UCSD-AML1 (cell line): ENCODE measurements around the gene PLA2G6.
"Not testable (repeated sequence)": the region's sequence is repeated elsewhere in the genome, so short reads cannot be mapped to it uniquely, and the experiment has no call there.

Source experiments
- DNase-seq: peaks from one replicate; lab custom pipeline; 2025; ENCODE audit not compliant: unreplicated experiment; lab: John Stamatoyannopoulos, UW

The PLA2G6 gene

DNA sequence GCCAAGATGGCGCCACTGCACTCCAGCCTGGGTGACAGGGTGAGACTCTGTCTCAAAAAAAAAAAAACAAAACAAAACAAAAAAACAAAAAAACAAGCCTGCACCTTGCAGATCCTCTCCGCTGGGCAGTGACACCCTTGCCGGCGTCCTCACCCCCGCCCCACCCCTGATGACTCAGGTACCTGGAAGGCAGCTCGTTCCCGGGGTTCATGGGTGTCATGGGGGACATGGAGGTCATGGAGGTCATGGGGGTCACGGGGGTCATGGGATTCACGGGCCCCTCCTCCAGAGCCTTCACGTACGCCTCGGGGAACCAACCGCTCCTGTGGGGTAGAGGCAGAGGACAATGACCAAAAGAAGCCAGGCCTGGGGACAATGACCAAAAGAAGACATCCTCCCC lies 94.7 kb downstream of the PLA2G6 start:
- no peak for DNase-seq

- no peak for DNase-seq
Observed at GRCh38 chr22:38086001-38086845, 95.4 kb downstream of the PLA2G6 start.

GRCh38 chr22:38085501-38085900 lies 96.1 kb downstream of the PLA2G6 start:
- DNase-seq = no peak

- no peak for DNase-seq
Observed at GRCh38 chr22:38085056-38085455, 96.6 kb downstream of the PLA2G6 start.

DNA sequence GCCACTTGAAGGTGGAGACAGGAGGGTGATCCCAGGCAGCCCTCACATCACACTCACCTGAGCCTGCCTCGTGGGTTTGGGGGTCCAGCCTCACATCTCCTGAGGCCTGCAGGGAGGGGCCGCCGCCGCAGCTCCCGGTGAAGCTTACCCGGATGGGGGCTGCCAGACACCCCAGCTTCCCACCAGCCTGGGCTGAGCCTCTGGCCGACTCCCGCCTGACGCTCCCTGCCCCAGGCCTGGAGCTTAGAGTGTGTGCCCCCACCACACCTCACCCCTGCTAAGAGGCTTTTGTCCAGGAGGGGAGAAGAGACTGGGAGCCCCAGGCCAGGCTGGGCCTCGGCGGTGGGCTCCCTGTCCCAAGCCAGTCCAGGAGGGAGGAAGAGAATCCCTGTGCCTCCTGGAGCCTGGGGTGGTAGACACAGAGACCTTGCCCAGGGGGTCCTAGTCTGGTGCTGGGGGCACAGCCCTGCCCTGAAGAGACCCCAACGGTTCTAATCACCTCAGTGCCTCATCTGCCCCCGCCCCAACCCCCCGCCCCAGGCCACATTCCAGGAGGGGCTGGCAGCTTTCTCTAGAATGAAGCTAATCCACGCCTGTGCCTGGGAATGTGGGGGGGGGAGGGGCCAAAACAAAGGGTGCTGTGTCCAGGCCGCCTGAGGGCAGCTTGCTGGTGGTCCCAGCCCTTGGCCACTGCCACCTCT lies 97.5 kb downstream of the PLA2G6 start, which contains the start of gene SLC16A8:
SLC16A8 (minus strand) TSS at position 254 of the 701 bp plus-strand sequence. CDS start 1,311 bp downstream, outside the sequence.
- DNase-seq = no peak

GRCh38 chr22:38082986-38083710 lies 98.5 kb downstream of the PLA2G6 start:
- no peak for DNase-seq

GRCh38 chr22:38081941-38082828 lies 99.4 kb downstream of the PLA2G6 start:
- DNase-seq = no peak

DNA sequence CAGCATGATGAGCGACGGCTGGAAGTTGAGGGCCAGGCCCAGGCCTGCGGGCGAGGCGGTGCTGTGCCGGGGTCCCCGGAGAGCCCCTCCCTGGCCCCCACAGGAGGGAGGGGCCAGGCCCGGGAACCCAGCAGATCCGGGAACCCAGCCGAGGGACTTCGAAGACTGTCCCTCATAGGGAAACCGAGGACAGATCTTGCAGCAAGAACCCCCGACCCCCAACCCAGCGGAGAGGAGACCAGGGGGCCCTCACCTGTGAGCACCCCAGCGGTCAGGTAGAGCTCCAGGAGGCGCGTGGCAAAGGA lies 100.0 kb downstream of the PLA2G6 start:
- no peak for DNase-seq

DNA sequence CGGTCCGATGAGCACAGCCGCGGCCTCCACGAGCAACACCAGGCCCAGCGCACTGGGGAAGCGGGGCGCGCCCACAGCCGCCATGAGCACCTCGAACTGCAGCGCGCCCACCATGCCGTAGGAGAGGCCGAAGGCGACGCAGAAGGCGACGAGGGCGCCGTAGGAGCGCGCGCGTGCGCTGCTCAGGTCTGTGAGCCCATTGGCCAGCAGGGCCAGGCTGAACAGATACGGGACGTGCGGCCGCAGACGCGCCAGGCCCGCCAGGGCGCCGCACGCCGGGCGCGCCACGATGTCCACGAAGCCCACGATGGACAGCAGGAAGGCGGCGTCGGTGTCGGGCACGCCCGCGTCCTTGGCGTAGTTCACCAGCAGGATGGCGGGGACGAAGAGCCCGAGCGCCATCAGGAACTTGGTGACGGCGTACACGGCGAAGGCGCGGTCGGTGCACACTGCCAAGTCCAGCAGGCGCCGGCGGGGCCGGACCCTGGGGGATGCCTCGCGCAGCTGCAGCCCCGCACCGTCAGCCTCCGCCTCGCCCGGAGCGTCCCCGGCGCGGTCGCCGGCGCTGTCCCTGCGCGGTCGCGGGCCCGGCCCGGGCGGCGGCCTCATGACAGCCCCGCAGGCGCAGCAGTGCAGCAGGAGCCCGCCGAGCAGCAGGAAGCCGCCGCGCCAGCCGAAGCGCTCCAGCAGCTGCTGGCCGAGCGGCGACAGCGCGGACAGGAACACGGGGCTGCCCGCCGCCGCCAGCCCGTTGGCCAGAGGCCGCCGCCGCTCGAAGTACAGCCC lies 100.6 kb downstream of the PLA2G6 start:
- no peak for DNase-seq

DNA sequence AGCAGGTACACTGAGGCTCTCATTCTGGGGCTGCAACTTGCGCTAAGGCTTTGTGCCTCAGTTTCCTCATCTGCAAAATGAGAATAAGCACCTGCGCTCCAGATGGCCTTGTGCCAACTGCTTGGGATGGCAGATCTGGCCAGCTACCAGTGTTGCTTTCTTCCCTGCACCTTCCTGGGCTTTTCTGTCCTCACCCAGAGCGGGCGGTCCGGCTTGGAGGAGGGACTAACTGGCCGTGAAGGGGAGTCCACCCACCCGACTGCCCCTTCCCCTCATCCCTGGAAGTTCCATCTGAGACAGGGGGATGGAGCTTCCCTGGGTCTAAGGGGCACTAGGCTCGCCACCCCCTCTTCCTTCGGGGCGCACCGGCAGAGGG lies 101.2 kb downstream of the PLA2G6 start:
- DNase-seq = no peak

DNA sequence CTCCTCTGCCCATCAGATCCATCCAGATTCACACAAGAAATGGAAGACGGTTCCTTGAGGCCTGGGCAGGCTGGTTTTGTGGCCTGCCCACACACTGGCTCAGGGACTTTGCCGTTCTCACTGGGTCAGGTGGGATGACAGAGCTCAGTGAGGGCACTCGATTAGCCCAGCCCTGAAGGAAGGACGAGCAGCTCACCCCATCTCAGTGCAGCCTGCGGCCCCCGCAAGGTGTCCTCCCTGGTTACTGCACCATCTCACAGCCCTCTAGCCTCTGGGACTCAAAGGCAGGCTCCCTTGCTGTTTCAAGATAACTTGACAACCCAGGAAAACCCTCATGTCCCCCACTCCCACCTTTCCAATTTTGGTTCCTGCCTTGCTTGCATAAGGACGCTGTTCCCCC lies 101.8 kb downstream of the PLA2G6 start:
- no peak for DNase-seq

DNA sequence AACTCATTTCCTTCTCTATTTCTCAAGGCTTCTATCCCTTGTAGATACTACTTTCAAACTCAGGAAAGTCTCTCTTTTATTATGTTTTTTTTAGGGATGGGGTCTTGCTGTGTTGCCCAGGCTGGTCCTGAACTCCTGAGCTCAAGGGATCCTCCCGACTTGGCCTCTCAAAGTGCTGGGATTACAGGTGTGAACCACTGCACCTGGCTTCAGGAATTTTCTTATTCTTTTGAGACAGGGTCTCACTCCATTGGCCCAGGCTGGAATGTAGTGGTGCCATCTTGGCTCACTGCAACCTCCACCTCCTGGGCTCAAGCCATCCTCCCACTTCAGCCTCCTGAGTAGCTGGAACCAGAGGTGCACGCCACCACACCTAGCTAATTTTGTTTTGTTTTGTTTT lies 102.4 kb downstream of the PLA2G6 start:
- not testable (repeated sequence) for DNase-seq

GRCh38 chr22:38078046-38078840 lies 103.4 kb downstream of the PLA2G6 start:
- no peak for DNase-seq

GRCh38 chr22:38077595-38077994 lies 104.0 kb downstream of the PLA2G6 start:
- DNase-seq = no peak

DNA sequence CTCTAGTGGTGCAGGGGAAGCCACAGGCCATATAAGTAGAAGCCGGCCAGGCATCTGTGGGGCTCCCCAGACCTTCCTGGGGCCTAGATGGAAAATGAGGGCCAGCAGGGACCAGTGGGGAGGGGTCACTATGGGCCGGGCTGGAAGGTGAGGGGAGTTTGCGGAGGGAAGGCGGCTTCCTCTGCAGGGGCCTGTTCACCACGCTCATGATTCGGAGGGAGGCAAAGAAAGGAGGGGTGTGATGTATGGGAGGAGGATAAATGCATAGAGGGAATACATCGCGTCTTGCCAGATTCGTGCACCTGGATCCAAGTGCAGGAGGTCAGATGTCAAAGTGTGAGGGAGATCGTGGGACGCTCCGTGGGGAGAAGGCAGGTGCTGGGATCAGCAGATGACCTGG lies 104.5 kb downstream of the PLA2G6 start:
- DNase-seq = no peak

DNA sequence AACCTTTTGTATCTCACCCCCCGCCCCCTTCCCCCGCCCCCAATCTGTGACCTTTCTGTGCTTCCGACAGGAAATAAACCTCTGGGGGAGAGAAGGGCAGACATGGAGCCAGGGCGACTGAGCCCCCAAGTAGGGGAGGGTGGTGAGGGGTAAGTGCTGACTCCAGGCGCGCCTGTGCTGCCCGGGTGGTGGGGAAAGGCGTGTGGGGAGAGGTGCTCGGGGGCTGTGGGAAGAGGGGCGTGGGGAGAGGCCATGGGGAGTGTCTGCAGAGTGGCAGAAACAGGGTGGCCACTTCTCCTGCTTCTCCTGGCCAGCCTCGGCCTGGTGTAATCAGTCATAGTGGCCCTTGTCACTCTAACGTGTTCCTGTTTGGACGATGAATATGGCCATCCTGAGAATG lies 105.7 kb downstream of the PLA2G6 start:
- DNase-seq = no peak

GRCh38 chr22:38075105-38075825 lies 106.4 kb downstream of the PLA2G6 start:
- DNase-seq = no peak

GRCh38 chr22:38074181-38075104 lies 107.2 kb downstream of the PLA2G6 start:
- DNase-seq = no peak
